ENCODE measurements around the gene HOXA6. TPM values are rescaled to one million over a fixed set of nuclear protein-coding genes. Genes with fewer than 3 reads are reported as not detected.

HOXA6 gene
- total and polyA plus RNA-seq, 9 of the 15 experiments (the other 6 are each of a cell fraction or from before 2014, with no cell fraction given) = not detected

GRCh38 chr7:27119412-27119911 lies 28.1 kb downstream of the HOXA6 start:
- TF ChIP-seq ZNF436 (CRISPR knock-in tag; IDR thresholded peaks at IDR 0.05) (no peak), C11orf30 (IDR thresholded peaks at IDR 0.05; ENCODE audit: low read depth) (no peak), RCOR1 (IDR thresholded peaks at IDR 0.05; ENCODE audit: borderline replicate concordance in 1 of 2, low read depth in 2 of 2, low read length in 2 of 2) (no peak), MAFF (IDR thresholded peaks at IDR 0.05; ENCODE audit: low read length) (no peak), SPI1 (IDR thresholded peaks at IDR 0.05; ENCODE audit: borderline replicate concordance, low read depth, low read length) (no peak), HDAC6 (IDR thresholded peaks at IDR 0.05; ENCODE audit: low read depth, low read length) (no peak), ZHX1 (conservative IDR thresholded peaks at IDR 0.05; ENCODE audit: low read length) (no peak), TCF7 (IDR thresholded peaks at IDR 0.05; ENCODE audit: borderline replicate concordance) (no peak)
- TF ChIP-seq, protein P1, sequence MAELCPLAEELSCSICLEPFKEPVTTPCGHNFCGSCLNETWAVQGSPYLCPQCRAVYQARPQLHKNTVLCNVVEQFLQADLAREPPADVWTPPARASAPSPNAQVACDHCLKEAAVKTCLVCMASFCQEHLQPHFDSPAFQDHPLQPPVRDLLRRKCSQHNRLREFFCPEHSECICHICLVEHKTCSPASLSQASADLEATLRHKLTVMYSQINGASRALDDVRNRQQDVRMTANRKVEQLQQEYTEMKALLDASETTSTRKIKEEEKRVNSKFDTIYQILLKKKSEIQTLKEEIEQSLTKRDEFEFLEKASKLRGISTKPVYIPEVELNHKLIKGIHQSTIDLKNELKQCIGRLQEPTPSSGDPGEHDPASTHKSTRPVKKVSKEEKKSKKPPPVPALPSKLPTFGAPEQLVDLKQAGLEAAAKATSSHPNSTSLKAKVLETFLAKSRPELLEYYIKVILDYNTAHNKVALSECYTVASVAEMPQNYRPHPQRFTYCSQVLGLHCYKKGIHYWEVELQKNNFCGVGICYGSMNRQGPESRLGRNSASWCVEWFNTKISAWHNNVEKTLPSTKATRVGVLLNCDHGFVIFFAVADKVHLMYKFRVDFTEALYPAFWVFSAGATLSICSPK (IDR thresholded peaks at IDR 0.05; ENCODE audit: borderline replicate concordance) = no peak
- FAIRE-seq (no peak), DNase-seq (ENCODE audit: extremely low read depth in 1 of 4, low spot score in 3 of 4) (no peak), ATAC-seq (no peak)
- in situ Hi-C loops (cut with MboI) = no loop called here
- CTCF ChIA-PET (ENCODE audit: low intra/inter-chr PET ratio) = no interaction called here
- Histone ChIP-seq H3K9me3 (replicated peaks; ENCODE audit: control insufficient read depth, insufficient read depth, low read depth, low read length) (no peaks in the 10 kb centered on the region), H3K27ac (ENCODE audit: extremely low read depth, low read depth, low read length) (no peak overlapping the region), H2AFZ (ENCODE audit: low read depth, low read length) (no peak overlapping the region), H3K4me2 (ENCODE audit: insufficient read depth, low read length) (no peak overlapping the region), H3K4me1 (replicated peaks in 1 of 2; ENCODE audit: control insufficient read depth in 2 of 2, insufficient read depth in 2 of 2, low read length in 2 of 2) (peaks cover 0 to 5% of the 10 kb centered on the region in 2 experiments; a peak in 1 of 5 replicates), H3K27me3 (ENCODE audit: control insufficient read depth in 2 of 2, insufficient read depth in 2 of 2, low read length in 2 of 2) (peaks cover 44 to 75% of the 10 kb centered on the region in 2 experiments), H3K9me1 (ENCODE audit: control insufficient read depth, insufficient read depth, low read length) (no peaks in the 10 kb centered on the region), H3K4me3 (no peak overlapping the region), H3K36me3 (ENCODE audit: control insufficient read depth, insufficient read depth, low read length) (no peaks in the 10 kb centered on the region), H3K9ac (ENCODE audit: insufficient read depth in 1 of 2, low read depth in 2 of 2, low read length in 2 of 2) (no peak overlapping the region), H3K79me2 (ENCODE audit: control insufficient read depth, insufficient read depth, low read length) (no peaks in the 10 kb centered on the region), H4K20me1 (replicated peaks; ENCODE audit: control insufficient read depth, insufficient read depth, low read length) (no peaks in the 10 kb centered on the region; the same call in 1 of the 2 replicates)
- 0% methylated on average over 1 of the region's 1 CpG for WGBS (ENCODE audit: insufficient coverage, low coverage, missing lambda C conversion rate)
- intact Hi-C loops (cut with micrococcal nuclease) = no loop called here
- POLR2A ChIA-PET = interaction anchor here (0.7 kb wide), 1 partner anchor 730 kb away, joined by 3 read pairs; no protein-coding TSS in a partner anchor
- no TSS peak for BruUV-seq (replicated peaks)
